ENCODE data around the gene PLEKHH3. TPM values are rescaled to one million over a fixed set of nuclear protein-coding genes. Genes with fewer than 3 reads are reported as not detected.
A peak's percentile ranks its signal among the peaks of the same experiment; 100 is the strongest.

The PLEKHH3 gene
- total RNA-seq, 1 experiment from 2014 or later = 66.3 TPM

GRCh38 chr17:42678951-42679491, 2.2 kb upstream of the PLEKHH3 start:
- no TSS peak for BruUV-seq (replicated peaks)
- Histone ChIP-seq H3K9me3 (ENCODE audit: control insufficient read depth in 1 of 2, insufficient read depth in 1 of 2, low read depth in 1 of 2, low read length in 2 of 2) (no peaks in the 10 kb centered on the region), H3K4me2 (ENCODE audit: low read length) (peak overlapping the region; percentile 85), H3K36me3 (ENCODE audit: control insufficient read depth in 1 of 2, insufficient read depth in 2 of 2, low read length in 2 of 2) (no peaks in the 10 kb centered on the region), H3K27me3 (ENCODE audit: insufficient read depth, low read length) (no peaks in the 10 kb centered on the region), H3K27ac (ENCODE audit: low read depth, low read length) (peak overlapping the region; percentile 96), H3K9me2 (ENCODE audit: insufficient read depth) (no peaks in the 10 kb centered on the region), H3K9ac (ENCODE audit: low read length) (peak overlapping the region; percentile 76), H3K4me3 (replicated peaks in 1 of 2; ENCODE audit: low read depth in 1 of 2, low read length in 2 of 2) (peak overlapping the region; percentile 62 to 75), H4K20me1 (ENCODE audit: insufficient read depth) (no peaks in the 10 kb centered on the region), H3K4me1 (ENCODE audit: control insufficient read depth in 1 of 2, insufficient read depth in 2 of 2, low read length in 2 of 2) (peaks cover 43 to 76% of the 10 kb centered on the region in 2 experiments), H3K79me2 (ENCODE audit: insufficient read depth, low read length) (peaks cover 27% of the 10 kb centered on the region), H2AFZ (ENCODE audit: low read depth, low read length, poor library complexity, severe bottlenecking) (no peak overlapping the region)
- ChIA-PET POLR2A (interaction anchor here (0.7 to 3.6 kb wide), 5 partner anchors 20 to 689 kb away, joined by 3 to 16 read pairs (median 5); partner anchors contain the start of genes RETREG3, TUBG1 and TUBG2), CTCF (interaction anchor here (0.6 to 6.4 kb wide), 11 partner anchors 11 to 131 kb away, joined by 3 to 136 read pairs (median 4); partner anchors contain the start of genes PSMC3IP, RETREG3, TUBG1 and TUBG2), RAD21 (ENCODE audit: low non-redundant PET in 1 of 2, low total read pairs in 2 of 2, uncharacterized antibody in 2 of 2, unreplicated experiment in 2 of 2) (interaction anchor here (1.0 to 3.8 kb wide), 5 partner anchors 12 to 101 kb away, joined by 3 to 25 read pairs (median 6); partner anchors contain the start of genes PSMC3IP (in 2 of the 2), RETREG3 (in 1 of the 2) and TUBG1 (in 1 of the 2))
- TF ChIP-seq JUND (IDR thresholded peaks at IDR 0.05) (no peak), YY1 (IDR thresholded peaks at IDR 0.05; ENCODE audit: extremely low read depth, insufficient replicate concordance, low read depth, low read length) (peak; percentile 66), EZH2 (IDR thresholded peaks at IDR 0.05) (no peak), TCF7L2 (IDR thresholded peaks at IDR 0.05; ENCODE audit: borderline replicate concordance, extremely low read depth, insufficient read depth, insufficient read length) (no peak), POLR2AphosphoS5 (IDR thresholded peaks at IDR 0.05; ENCODE audit: low read depth, low read length) (peak; percentile 49), FOSL1 (IDR thresholded peaks at IDR 0.05; ENCODE audit: low read depth) (no peak), SIN3A (IDR thresholded peaks at IDR 0.05; ENCODE audit: low read depth) (no peak), ELF1 (IDR thresholded peaks at IDR 0.05; ENCODE audit: borderline replicate concordance, low read depth) (no peak)
- TF ChIP-seq, protein P1, sequence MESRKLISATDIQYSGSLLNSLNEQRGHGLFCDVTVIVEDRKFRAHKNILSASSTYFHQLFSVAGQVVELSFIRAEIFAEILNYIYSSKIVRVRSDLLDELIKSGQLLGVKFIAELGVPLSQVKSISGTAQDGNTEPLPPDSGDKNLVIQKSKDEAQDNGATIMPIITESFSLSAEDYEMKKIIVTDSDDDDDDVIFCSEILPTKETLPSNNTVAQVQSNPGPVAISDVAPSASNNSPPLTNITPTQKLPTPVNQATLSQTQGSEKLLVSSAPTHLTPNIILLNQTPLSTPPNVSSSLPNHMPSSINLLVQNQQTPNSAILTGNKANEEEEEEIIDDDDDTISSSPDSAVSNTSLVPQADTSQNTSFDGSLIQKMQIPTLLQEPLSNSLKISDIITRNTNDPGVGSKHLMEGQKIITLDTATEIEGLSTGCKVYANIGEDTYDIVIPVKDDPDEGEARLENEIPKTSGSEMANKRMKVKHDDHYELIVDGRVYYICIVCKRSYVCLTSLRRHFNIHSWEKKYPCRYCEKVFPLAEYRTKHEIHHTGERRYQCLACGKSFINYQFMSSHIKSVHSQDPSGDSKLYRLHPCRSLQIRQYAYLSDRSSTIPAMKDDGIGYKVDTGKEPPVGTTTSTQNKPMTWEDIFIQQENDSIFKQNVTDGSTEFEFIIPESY (IDR thresholded peaks at IDR 0.05; ENCODE audit: extremely low read depth, insufficient replicate concordance, low read length) = no peak
- intact Hi-C loops (cut with micrococcal nuclease) = loop anchor here (1.0 to 5.0 kb wide), 3 partner anchors 57 to 101 kb away; partner anchors contain the start of genes RETREG3 and TUBG1
- no peak for DNase-seq (ENCODE audit: low read depth, low spot score)
- no peak for ATAC-seq

Measured in HCT116 (cell line).